ENCODE results near the gene HNRNPUL1. TPM values are rescaled to one million over a fixed set of nuclear protein-coding genes. Genes with fewer than 3 reads are reported as not detected.

Gene HNRNPUL1
- 100 to 1,000 TPM; 298 to 301 TPM for total RNA-seq

GRCh38 chr19:41263850-41264580 lies at the start of gene HNRNPUL1:
Gene HNRNPUL1 (plus strand): TSS chr19:41264372. CDS start chr19:41264504, 132 bp downstream.
- intact Hi-C loops (cut with micrococcal nuclease) = loop anchor here (1.0 to 5.0 kb wide), 14 partner anchors 39 to 649 kb away; partner anchors contain the start of genes ACTMAP, B9D2, BCKDHA and COQ8B
- Mint-ChIP-seq H3K4me1 (ENCODE audit: low read depth) (peaks cover 28% of the 10 kb centered on the region), H3K27me3 (ENCODE audit: low read depth) (no peaks in the 10 kb centered on the region), H3K27ac (peak within 1 kb of the TSS; percentile 99), H3K36me3 (ENCODE audit: low read depth) (peaks cover 35% of the 10 kb centered on the region), H3K9me3 (no peaks in the 10 kb centered on the region), H3K4me3 (peak within 1 kb of the TSS; percentile 91)
- peak; percentile 99 for DNase-seq
- CTCF ChIA-PET = interaction anchor here (0.6 to 10.0 kb wide), 5 partner anchors 16 to 219 kb away, joined by 3 to 118 read pairs (median 6); no protein-coding TSS in a partner anchor

DNA sequence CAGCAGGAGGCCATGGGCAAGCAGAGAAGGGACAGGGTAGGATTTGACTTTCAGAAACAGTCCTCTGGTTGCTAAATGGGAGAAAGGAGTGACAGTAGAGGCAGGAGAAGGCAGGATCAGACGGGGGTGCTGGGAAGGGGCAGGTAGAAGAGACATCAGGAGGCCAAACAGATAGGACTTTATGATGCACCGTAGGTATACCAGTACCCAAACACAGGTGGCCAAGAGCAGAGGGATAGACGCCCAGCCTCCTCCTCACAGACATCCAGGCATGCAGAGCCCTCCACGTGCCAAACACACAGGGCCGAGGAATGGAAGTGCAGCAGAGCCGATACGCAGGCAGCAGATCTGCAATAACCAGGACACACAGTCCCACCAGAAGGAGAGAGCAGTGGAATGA lies 46.4 kb upstream of the HNRNPUL1 start:
- CTCF ChIA-PET = no interaction called here
- intact Hi-C loops (cut with micrococcal nuclease) = no loop called here

DNA sequence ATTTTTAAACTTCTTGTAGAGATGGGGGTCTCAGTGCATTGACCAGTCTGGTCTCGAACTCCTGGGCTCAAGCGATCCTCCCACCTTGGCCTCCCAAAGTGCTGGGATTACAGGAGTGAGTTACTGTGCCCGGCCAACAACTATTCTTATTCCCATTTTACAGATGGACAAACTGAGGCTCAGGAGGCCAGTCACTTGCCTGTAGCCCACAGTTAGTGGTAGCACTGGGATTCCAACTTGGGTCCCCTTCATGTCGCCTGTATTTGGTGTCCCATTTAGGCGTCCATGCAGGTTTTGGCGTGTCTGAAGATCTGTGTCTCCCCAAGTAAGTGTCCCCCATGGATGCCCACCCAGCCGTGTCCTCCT lies 45.9 kb upstream of the HNRNPUL1 start:
- CTCF ChIA-PET = no interaction called here
- Mint-ChIP-seq H3K27me3 (ENCODE audit: low read depth) (peaks cover 21% of the 10 kb centered on the region), H3K27ac (no peak overlapping the region), H3K4me3 (no peak overlapping the region), H3K9me3 (no peaks in the 10 kb centered on the region), H3K4me1 (ENCODE audit: low read depth) (no peaks in the 10 kb centered on the region), H3K36me3 (ENCODE audit: low read depth) (no peaks in the 10 kb centered on the region)
- no peak for DNase-seq
- intact Hi-C loops (cut with micrococcal nuclease) = no loop called here

More for the DNA sequence above, 46.4 kb upstream of the HNRNPUL1 start:
- no peak overlapping the region for H3K27ac Mint-ChIP-seq
- DNase-seq = no peak
- H3K9me3 Mint-ChIP-seq = no peaks in the 10 kb centered on the region
- peaks cover 21% of the 10 kb centered on the region for H3K27me3 Mint-ChIP-seq (ENCODE audit: low read depth)
- no peaks in the 10 kb centered on the region for H3K36me3 Mint-ChIP-seq (ENCODE audit: low read depth)
- no peaks in the 10 kb centered on the region for H3K4me1 Mint-ChIP-seq (ENCODE audit: low read depth)
- no peak overlapping the region for H3K4me3 Mint-ChIP-seq

- CTCF ChIA-PET = no interaction called here
- Mint-ChIP-seq H3K27me3 (ENCODE audit: low read depth) (peaks cover 21% of the 10 kb centered on the region), H3K4me1 (ENCODE audit: low read depth) (no peaks in the 10 kb centered on the region), H3K36me3 (ENCODE audit: low read depth) (no peaks in the 10 kb centered on the region), H3K4me3 (no peak within 1 kb of the TSS), H3K9me3 (no peaks in the 10 kb centered on the region), H3K27ac (no peak within 1 kb of the TSS)
- DNase-seq = no peak
- intact Hi-C loops (cut with micrococcal nuclease) = no loop called here
Measured at GRCh38 chr19:41218615-41219507, 45.3 kb upstream of the HNRNPUL1 start, which contains the start of gene AXL. Gene AXL (plus strand): TSS chr19:41219223. CDS start chr19:41219393, 170 bp downstream.

DNA sequence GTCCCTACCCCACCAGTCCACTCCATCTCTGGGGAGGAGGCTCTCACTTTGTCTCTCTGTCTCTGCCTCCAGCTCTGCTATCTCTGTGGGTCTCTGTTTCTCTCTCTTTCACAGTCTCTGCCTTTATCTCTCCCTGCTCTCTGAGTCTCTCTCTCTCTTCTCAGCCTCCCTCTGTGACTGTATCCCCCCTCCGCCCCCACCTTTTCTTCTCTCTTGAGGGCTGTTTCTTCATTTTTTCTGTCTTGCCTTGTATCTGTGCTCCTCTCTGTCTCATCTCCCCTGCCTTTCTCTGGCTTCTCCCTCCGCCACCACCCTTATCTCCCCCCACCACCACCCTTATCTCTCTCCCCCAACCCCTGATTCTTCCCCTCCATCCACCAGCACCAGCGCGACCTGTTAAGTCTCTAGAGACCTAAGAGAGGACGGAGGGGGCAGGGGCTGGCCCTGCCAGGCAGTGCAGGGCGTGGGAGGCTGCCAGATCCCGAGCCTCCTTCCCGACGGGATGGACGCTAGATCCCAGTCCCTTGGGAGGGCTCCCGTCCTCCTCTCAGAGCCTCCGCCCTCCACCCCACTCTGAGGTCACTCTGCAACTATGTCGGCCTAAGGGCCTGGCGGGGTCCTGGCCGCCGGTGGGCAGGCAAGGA lies 44.1 kb upstream of the HNRNPUL1 start:
- H3K9me3 Mint-ChIP-seq = no peaks in the 10 kb centered on the region
- no peaks in the 10 kb centered on the region for H3K36me3 Mint-ChIP-seq (ENCODE audit: low read depth)
- CTCF ChIA-PET = interaction anchor here (0.7 to 0.9 kb wide), 2 partner anchors 93 to 229 kb away, joined by 3 read pairs; no protein-coding TSS in a partner anchor
- no peaks in the 10 kb centered on the region for H3K4me1 Mint-ChIP-seq (ENCODE audit: low read depth)
- intact Hi-C loops (cut with micrococcal nuclease) = no loop called here
- H3K4me3 Mint-ChIP-seq = no peak overlapping the region
- H3K27me3 Mint-ChIP-seq (ENCODE audit: low read depth) = peaks cover 21% of the 10 kb centered on the region
- no peak overlapping the region for H3K27ac Mint-ChIP-seq
- DNase-seq = no peak

GRCh38 chr19:41220811-41221210 lies 43.4 kb upstream of the HNRNPUL1 start:
- Mint-ChIP-seq H3K9me3 (no peaks in the 10 kb centered on the region), H3K4me1 (ENCODE audit: low read depth) (peaks cover 6% of the 10 kb centered on the region), H3K27me3 (ENCODE audit: low read depth) (peaks cover 21% of the 10 kb centered on the region), H3K4me3 (no peak overlapping the region), H3K27ac (no peak overlapping the region), H3K36me3 (ENCODE audit: low read depth) (no peaks in the 10 kb centered on the region)
- CTCF ChIA-PET = interaction anchor here (0.7 to 0.9 kb wide), 2 partner anchors 94 to 228 kb away, joined by 3 read pairs; no protein-coding TSS in a partner anchor
- intact Hi-C loops (cut with micrococcal nuclease) = no loop called here
- DNase-seq = no peak

DNA sequence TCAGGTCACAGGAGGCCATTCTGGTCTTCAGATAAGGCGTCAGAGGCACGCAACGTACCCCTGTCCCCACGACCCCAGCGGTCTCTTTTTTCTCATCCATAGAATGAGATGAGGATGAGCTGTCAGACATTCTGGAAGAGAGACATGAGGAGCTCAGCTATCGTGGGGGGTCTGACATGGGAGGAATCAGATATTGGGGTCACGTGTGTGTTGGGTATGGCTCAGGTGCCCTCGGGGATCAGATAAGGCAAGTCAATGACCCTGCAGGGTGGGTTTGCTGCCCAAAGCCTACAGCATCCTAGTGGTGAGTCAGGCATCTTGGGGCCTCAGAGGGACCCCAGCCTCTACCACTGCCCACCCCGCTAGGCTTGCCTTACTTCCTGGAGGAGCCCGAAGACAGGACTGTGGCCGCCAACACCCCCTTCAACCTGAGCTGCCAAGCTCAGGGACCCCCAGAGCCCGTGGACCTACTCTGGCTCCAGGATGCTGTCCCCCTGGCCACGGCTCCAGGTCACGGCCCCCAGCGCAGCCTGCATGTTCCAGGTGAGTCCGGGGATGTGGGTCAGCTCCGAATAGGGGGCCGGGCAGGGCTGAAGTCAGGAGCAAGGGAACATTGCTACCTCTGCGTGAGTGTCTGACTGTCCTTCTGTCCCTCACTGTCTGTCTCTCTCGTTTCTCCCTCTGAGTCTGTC lies 42.5 kb upstream of the HNRNPUL1 start:
- Mint-ChIP-seq H3K27ac (no peak overlapping the region), H3K27me3 (ENCODE audit: low read depth) (peaks cover 21% of the 10 kb centered on the region), H3K36me3 (ENCODE audit: low read depth) (no peaks in the 10 kb centered on the region), H3K4me3 (no peak overlapping the region), H3K4me1 (ENCODE audit: low read depth) (peaks cover 10% of the 10 kb centered on the region), H3K9me3 (no peaks in the 10 kb centered on the region)
- no peak for DNase-seq
- intact Hi-C loops (cut with micrococcal nuclease) = no loop called here
- CTCF ChIA-PET = no interaction called here

- intact Hi-C loops (cut with micrococcal nuclease) = no loop called here
- Mint-ChIP-seq H3K4me1 (ENCODE audit: low read depth) (peaks cover 15% of the 10 kb centered on the region), H3K36me3 (ENCODE audit: low read depth) (no peaks in the 10 kb centered on the region), H3K9me3 (no peaks in the 10 kb centered on the region), H3K27ac (no peak overlapping the region), H3K4me3 (no peak overlapping the region), H3K27me3 (ENCODE audit: low read depth) (peaks cover 18% of the 10 kb centered on the region)
- CTCF ChIA-PET = no interaction called here
- no peak for DNase-seq
Measured at GRCh38 chr19:41222240-41222639, 41.9 kb upstream of the HNRNPUL1 start.

DNA sequence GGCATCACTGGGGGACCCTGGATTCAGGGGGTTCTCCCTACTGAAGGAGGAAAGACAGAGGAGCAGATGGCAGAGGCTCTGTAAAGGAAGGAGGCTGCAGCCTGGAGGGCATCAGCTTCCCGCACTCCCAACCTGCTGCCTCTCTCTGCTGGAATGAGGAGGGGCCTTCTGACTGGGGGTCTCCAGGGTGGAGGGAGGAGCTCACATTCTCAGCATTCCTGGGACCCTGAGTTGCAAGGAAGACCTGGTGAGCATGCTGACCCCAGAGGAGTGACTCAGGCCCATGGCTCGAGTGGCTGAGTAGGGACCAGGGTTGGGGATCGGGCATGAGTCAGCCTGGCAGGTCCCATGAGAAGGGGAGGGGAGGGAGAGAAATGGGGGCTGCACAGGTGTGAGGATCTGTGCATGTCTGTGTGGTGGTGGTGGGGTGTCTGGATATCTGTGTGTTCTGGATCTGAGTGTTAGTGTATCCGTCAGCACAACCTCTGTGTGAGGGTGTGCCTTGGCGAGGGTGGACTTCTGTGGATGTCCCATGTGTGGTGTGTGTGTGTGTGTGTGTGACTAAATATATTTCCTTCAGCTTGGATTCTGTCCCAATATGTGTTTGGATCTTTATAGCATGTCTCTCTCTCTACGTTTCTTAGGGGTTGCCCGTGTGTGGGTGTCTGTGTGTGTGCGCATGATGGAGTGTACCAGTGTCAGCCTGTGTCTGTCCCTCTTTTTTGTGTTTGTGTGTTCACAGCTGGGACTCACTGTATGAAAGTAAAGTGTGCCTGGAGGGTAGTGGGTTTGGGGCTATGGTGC lies 40.5 kb upstream of the HNRNPUL1 start:
- Mint-ChIP-seq H3K4me1 (ENCODE audit: low read depth) (peaks cover 17% of the 10 kb centered on the region), H3K36me3 (ENCODE audit: low read depth) (no peaks in the 10 kb centered on the region), H3K27ac (no peak overlapping the region), H3K4me3 (no peak overlapping the region), H3K9me3 (no peaks in the 10 kb centered on the region), H3K27me3 (ENCODE audit: low read depth) (peaks cover 11% of the 10 kb centered on the region)
- CTCF ChIA-PET = interaction anchor here (0.6 to 1.1 kb wide), 2 partner anchors 19 to 42 kb away, joined by 5 to 6 read pairs; no protein-coding TSS in a partner anchor
- intact Hi-C loops (cut with micrococcal nuclease) = no loop called here
- DNase-seq = no peak

DNA sequence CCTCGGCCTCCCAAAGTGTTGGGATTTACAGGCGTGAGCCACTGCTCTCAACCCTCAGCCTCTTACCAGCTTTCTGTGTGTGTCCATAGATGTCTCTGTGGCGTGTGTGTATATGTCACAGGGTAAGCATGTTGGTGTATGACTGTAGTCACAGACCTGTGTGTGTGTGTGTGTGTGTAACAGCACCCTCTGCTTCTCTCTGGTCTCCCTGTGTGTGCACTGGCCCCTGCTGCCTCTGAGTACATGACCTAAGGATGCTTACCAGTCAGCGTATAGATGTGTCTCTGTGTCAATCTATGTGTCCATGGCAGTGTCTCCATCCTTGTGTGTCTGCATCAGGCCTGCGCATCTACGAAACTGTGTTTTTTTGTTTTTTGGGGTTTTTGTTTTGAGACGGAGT lies 39.5 kb upstream of the HNRNPUL1 start:
- Mint-ChIP-seq H3K27me3 (ENCODE audit: low read depth) (peaks cover 8% of the 10 kb centered on the region), H3K36me3 (ENCODE audit: low read depth) (no peaks in the 10 kb centered on the region), H3K27ac (no peak overlapping the region), H3K4me3 (no peak overlapping the region), H3K9me3 (no peaks in the 10 kb centered on the region), H3K4me1 (ENCODE audit: low read depth) (peaks cover 17% of the 10 kb centered on the region)
- DNase-seq = no peak
- intact Hi-C loops (cut with micrococcal nuclease) = loop anchor here (1.0 kb wide), 1 partner anchor 39 kb away; no protein-coding TSS in a partner anchor
- CTCF ChIA-PET = interaction anchor here (1.1 kb wide), 1 partner anchor 20 kb away, joined by 6 read pairs; no protein-coding TSS in a partner anchor
